NCI-H1105 (cell line): ENCODE measurements around the gene IFT81.
"Not testable (repeated sequence)": the region's sequence is repeated elsewhere in the genome, so short reads cannot be mapped to it uniquely, and the experiment has no call there.

Experiments used
- DNase-seq: peaks from one replicate; lab custom pipeline; 2025; lab: John Stamatoyannopoulos, UW

IFT81 gene

DNA sequence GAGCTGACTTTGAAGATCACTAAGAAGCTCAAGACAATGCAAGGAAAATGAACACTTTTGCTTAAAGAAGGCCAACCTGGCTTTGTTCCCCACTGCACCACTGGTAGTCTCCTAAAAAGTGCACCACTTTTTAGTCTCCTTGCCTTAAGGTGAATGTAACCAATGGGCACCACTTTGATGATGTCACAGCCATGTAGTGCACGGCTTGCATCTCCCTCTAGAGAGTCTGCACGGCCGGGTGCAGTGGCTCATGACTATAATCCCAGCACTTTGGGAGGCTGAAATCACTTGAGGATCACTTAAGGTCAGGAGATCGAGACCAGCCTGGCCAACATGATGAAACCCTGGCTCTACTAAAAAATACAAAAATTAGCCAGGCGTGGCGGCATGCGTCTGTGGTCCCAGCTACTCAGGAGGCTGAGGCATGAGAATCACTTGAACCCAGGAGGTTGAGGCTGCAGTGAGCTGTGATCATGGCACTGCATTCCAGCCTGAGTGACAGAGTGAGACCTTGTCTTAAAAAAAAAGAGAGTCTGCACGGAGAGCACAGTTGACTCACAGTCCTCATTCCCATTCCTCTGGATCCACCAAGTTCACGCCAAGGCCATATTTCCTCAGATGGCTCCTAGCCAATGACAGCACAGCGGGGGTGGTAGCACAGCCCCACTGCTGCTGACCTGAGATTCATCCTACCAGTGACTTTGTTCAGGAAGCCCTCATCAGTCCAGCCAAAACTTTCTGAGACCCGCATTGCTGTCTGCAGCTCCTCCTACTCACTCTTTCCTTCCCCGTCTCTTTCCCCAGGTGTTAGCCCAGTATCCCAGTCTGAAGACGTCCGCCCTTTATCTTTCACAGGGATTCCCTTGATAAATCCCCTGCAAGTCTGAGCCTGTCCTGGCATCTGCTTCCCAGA lies 16.5 kb upstream of the IFT81 start:
- no peak for DNase-seq

DNA sequence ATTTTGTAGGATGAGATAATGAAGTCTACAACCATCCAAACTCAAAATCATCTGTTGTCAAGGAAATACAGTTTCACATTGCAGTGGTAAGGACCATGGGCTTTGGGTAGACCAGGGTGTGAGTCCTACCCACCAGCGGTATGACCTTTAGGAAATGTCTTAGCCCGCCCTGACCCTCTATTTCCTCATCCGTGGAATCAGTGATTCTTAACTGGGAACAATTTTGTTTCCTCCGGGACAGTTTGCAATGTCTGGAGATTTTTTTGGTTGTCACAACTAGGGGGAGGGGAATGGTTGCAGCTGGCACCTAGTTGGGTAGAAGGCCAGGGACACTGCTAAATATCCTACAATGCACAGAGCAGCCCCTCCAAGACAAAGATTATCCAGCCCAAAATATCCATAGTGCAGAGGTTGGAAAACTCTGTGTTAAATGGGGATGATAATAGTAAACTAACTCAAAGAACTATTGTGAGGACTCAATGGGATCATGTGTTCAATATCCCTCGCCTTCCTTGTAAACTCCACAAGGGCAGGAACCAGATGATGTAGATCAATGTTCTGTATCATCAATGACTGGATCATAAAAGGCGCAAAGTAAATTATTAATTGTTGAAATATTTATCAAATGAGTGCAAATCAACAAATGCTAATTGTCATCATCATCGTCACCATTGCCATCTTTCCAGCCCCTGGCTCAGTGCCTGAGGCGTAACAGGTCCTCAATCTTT lies 15.7 kb upstream of the IFT81 start:
- DNase-seq: no peak

DNA sequence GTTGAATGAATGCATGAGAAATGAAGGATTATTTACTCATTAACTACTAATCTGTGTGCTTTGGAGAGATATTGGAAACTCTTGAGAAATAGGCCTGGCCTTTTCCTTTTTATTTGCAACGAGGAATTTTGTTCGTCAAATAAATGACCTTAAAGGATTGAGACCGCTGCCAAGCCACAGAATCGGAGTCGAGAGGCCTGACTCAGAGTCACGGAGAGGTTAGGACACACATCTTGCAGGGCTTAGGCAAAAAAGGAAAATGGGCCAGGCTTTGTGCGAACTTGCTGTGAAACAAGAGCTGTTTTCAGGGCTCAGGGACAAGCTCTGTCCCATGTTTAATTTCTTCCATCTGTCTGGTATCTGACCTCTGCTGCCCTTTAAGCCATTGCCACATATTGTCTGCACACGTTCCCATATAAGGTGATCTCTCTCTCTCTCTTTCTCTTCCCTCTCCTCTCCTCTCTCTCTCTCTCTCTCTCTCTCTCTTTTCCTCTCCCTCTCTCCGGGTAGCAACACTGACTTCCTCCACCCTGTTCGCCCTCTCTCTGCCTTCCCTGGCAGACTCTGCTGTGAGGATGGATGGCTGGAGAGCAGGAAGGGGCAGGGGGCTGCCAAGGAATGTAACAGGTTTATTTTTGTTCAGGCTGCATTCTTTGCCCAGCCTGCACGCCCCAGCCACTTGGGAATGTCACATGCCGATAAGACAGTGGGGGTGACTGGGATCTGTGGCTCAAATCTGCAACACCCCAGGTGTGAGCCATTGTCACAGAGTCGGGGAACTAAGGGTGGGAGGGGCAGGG lies 14.9 kb upstream of the IFT81 start:
- no peak for DNase-seq

GRCh38 chr12:110109837-110110535 lies 14.2 kb upstream of the IFT81 start:
- no peak for DNase-seq

DNA sequence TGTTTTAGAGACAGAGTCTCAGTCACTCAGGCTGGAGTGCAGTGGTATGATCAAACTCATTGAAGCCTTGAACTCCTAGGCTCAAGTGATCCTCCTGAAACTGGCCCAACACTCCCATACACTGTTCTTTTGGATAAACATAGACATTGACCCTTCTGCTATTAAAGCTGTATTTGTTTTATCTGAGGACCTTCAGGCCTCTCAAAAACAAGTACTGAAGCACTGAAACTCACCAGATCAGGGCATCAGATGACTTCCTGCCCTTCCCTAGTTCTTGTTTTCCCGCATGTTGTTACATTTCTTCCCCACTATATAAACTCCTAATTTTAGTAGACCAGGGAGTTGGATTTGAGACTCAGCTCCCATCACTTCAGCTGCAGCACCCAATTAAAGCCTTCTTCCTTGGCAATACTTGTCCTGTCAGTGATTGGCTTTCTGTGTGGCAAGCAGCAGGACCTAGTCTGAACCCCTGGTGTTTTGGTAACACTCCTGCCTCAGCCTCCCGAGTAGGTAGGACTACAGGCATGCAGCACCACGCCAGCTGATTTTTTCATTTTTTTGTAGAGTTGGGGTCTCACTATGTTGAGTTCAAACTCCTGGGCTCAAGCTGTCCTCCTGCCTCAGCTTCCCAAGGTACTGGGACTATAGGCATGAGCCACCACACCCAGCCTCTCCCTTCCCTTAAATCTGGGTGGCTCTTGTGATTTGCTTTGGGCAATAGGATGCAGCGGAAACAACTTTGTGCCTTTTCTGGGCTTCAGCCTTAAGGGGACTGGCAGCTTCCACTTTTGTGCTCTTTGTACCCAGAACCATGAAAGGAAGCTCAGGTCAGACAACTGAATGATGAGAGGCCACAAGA lies 12.5 kb upstream of the IFT81 start:
- DNase-seq: no peak

DNA sequence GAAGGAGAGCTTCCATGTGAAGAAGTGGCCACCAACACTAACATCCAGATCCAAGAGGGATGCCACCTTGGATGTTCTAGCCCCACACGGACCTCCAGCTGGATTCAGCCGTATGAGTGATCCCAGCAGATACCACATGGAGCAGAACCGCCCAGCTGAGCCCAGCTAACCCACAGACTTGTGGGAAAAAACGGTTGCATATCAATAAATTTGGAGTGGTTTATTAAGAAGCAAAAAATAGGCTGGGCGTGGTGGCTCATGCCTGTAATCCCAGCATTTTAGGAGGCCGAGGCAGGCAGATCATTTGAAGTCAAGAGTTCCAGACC lies 11.9 kb upstream of the IFT81 start:
- no peak for DNase-seq

DNA sequence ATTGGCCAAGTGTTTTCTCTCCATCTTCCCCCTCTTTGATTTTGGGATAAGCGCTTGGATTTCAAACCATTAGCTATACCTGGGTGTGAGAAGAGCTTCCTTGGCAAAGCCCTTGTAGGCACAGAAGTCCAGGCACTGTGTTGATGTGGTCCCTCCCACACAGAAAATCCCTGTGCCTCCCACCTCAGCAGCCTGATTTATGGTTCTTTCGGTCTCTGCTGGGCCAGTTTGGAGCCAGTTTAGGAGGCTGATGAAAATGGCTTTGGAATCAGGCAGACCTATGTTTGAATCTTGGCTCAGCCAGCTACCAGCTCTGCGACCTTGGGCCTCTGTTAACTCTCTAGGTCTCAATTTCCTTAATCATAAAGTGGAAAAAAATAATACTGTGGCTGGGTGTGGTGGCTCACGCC lies 9.6 kb upstream of the IFT81 start:
- no peak for DNase-seq

DNA sequence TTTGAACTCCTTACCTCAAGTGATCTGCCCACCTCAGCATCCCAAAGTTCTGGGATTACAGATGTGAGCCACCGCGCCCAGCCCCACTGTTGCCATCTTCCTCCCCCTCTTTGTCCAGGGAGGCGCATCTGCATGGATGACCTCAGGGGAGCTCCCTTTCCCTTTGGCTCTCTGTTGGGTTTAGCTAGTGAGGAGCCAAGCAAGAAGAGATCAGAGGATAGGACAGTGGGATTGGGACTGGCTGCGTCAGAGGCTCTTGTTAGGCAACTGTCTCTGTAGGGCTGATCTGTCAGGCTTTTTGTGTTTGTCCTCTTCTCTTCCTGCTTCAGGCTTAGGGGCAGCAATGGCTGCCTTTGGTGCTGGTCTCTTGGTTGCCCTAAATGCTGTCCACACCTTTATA lies 8.5 kb upstream of the IFT81 start:
- DNase-seq: no peak

DNA sequence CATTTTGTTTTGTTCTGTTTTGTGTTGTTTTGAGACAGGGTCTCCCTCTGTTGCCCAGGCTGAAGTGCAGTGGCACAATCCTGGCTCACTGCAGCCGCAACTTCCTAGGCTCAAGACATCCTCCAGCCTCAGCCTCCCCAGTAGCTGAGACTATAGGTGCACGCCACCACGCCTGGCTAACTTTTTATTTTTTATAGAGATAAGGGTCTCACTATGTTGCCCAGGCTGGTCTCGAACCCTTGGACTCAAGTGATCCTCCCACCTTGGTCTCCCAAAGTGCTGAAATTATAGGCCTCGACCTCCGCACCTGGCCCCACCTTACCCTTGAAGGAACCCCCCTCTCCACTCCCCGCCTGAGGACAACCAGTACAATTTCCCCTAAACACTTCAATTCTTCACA lies 7.5 kb upstream of the IFT81 start:
- no peak for DNase-seq

DNA sequence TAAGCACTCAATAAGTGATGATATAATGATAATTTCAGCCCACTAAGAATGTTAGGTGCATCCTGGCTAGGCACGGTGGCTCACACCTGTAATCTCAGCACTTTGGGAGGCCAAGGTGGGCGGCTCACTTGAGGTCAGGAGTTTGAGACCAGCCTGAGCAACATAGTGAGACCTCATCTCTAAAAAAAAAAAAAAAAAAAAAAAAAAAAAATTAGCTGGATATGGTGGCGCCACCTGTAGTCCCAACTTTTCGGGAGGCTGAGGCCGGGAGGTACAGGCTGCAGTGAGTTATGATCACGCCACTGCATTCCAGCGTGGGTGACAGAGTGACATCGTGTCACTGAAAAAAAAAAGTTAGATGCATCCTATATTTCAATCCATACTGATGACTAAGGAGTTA lies 6.9 kb upstream of the IFT81 start:
- not testable (repeated sequence) for DNase-seq

- no peak for DNase-seq
Measured at GRCh38 chr12:110117956-110118685, 6.0 kb upstream of the IFT81 start.

GRCh38 chr12:110122929-110123328 lies 1.2 kb upstream of the IFT81 start:
- DNase-seq: no peak

- no peak for DNase-seq
Measured at GRCh38 chr12:110123919-110124268, 263 bp upstream of the IFT81 start.

DNA sequence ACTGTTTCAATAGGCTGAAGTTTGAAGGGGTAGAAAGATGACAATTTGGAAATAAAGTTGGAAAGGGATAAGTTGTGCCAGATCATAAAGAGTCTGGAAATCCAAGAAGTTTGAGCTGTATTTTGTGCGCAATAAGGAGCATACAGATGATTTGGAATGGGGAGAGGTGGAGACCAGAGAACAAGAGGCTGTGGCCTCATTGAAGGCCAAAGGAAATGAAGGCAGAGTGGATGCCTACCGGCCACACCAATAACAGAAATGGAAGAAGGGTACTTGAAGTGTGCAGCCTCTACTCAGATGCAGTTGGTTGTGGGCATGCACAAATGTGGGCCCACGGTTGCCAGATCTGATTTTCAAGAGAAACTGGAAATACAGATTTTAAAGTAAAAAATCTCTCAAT lies 2.4 kb downstream of the IFT81 start:
- DNase-seq: no peak

DNA sequence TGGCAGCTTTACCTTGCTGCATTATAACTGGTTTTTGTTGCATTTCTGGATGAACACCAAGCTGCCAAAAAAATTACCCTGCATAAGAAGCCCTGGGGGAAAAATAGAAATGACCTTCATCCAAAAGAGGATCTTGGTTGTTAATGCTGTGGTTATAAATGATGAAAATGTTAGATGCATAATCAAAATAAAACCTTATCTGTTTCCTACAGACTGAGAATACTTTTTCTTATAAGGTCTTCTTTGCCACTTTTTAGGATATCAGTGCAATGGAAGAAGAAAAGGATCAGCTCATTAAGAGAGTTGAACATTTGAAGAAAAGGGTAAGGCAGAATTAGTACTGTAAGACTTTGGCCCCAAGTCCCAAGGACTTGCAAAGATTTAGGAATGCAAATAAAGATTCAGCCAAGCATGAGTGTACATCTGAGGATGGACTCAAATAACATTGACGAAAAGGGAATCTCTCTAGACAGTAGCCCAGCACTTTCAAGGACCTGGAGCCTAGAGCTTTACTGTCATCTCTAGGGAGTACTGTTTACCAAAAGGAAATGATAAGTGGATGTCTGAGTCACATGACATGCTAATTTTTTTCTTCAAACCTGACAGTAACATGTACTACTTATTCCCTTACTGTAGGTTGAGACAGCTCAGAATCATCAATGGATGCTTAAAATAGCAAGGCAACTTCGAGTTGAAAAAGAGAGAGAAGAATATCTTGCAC lies 10.7 kb downstream of the IFT81 start:
- DNase-seq: no peak

- DNase-seq: no peak
Measured at GRCh38 chr12:110135806-110136205, 11.6 kb downstream of the IFT81 start.

- DNase-seq: no peak
Measured at GRCh38 chr12:110137786-110138185, 13.6 kb downstream of the IFT81 start.

- no peak for DNase-seq
Measured at GRCh38 chr12:110141389-110141788, 17.2 kb downstream of the IFT81 start.

DNA sequence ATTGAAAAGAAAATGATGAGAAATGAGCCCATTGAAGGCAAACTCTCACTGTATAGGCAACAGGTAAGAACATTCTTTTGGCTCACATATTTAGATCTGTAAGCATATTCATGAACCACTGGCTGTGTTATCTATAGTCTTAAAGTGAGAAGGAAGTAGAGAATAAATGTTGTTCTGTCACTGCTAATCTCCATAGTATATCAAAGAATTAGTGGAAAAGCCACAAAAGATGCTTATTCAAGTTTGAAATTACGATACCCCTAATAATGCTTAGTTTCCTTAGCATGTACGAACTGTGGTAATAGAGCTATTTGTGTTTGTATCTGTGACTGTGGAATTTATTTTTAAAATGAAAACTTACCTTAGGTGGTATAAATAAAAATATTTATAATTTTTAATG lies 22.8 kb downstream of the IFT81 start:
- DNase-seq: no peak
